ENCODE measurements around the gene NEURL2. TPM values are rescaled to one million over a fixed set of nuclear protein-coding genes. Genes with fewer than 3 reads are reported as not detected.

The NEURL2 gene
- total and polyA plus RNA-seq, 10 of the 15 experiments (the other 5 are each of a cell fraction or from before 2014, with no cell fraction given): 0.53 to 7.0 (median 2.7) TPM

DNA sequence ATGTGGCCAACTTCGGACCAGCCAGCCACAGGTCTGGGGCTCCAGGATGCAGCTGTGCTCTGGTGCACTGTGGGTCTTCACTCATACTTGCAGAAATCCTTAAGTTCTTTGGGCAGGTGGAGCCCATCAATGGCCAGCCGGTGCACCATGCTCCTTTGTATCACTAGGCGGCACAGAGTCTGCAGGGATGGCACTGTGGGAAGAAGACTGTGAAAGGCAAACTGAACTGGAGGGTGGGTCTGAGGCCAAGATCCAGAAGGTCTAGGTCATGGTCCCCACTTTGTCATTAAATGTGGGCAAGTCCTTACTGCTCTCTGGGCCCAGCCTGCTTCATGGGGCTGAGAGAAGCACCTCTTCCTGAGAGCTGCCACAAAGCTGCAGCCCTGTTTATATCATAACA is 2.3 kb downstream of the NEURL2 start:
- BruUV-seq (replicated peaks): no TSS peak
- Histone ChIP-seq H3K36me3 (ENCODE audit: control insufficient read depth in 2 of 2, insufficient read depth in 2 of 2, low read length in 1 of 2) (peaks cover 2 to 4% of the 10 kb centered on the region in 2 experiments; a peak in 2 of 4 replicates), H2AFZ (ENCODE audit: control insufficient read depth, low read depth, low read length) (no peak overlapping the region), H3K4me1 (ENCODE audit: control insufficient read depth, insufficient read depth, low read length) (peaks cover 32% of the 10 kb centered on the region), H3K4me3 (no peak overlapping the region), H3K79me2 (ENCODE audit: control insufficient read depth, insufficient read depth, low read length) (peaks cover 8% of the 10 kb centered on the region), H4K20me1 (ENCODE audit: control insufficient read depth, insufficient read depth) (no peaks in the 10 kb centered on the region), H3K9me3 (replicated peaks; ENCODE audit: control insufficient read depth, insufficient read depth, low read length) (no peaks in the 10 kb centered on the region), H3K4me2 (ENCODE audit: control insufficient read depth, insufficient read depth) (no peak overlapping the region), H3K27me3 (replicated peaks in 1 of 2; ENCODE audit: control insufficient read depth in 2 of 2, insufficient read depth in 2 of 2, low read length in 1 of 2) (no peaks in the 10 kb centered on the region), H3K9ac (ENCODE audit: control insufficient read depth, insufficient read depth, low read length) (no peak overlapping the region), H3K27ac (ENCODE audit: control insufficient read depth, insufficient read depth) (no peak overlapping the region)
- FAIRE-seq (no peak), DNase-seq (ENCODE audit: low read depth, low spot score) (no peak), ATAC-seq (no peak)
- RAD21 ChIA-PET (ENCODE audit: unreplicated experiment): interaction anchor here (2.4 to 2.9 kb wide), 2 partner anchors 7 to 46 kb away, joined by 11 to 25 read pairs; partner anchors contain the start of genes PCIF1 and ZSWIM1
- SMC1A ChIA-PET (ENCODE audit: uncharacterized antibody, unreplicated experiment): interaction anchor here (2.8 kb wide), 1 partner anchor 82 kb away, joined by 9 read pairs; no protein-coding TSS in a partner anchor
- CTCF ChIA-PET: interaction anchor here (0.8 to 3.0 kb wide), 5 partner anchors 7 to 90 kb away, joined by 3 to 38 read pairs (median 15); partner anchors contain the start of gene ZSWIM1
- WGBS (ENCODE audit: insufficient coverage, insufficient replicate concordance, low lambda C conversion rate, missing lambda C conversion rate): 77% methylated on average over 3 of the region's 3 CpGs
- POLR2A ChIA-PET: interaction anchor here (0.8 to 1.5 kb wide), 3 partner anchors 16 to 72 kb away, joined by 4 to 5 read pairs (median 4); no protein-coding TSS in a partner anchor
- in situ Hi-C loops (cut with MboI) (no loop called here), intact Hi-C loops (cut with micrococcal nuclease; ENCODE audit: unreplicated experiment) (no loop called here)
- TF ChIP-seq YBX1 (IDR thresholded peaks at IDR 0.05) (no peak), RB1 (IDR thresholded peaks at IDR 0.05; ENCODE audit: borderline replicate concordance) (no peak), SUPT20H (IDR thresholded peaks at IDR 0.05; ENCODE audit: borderline replicate concordance, control insufficient read depth, low read depth, low read length) (no peak), SREBF2 (IDR thresholded peaks at IDR 0.05; ENCODE audit: low read length) (no peak), ZBED1 (IDR thresholded peaks at IDR 0.05; ENCODE audit: borderline replicate concordance) (no peak), NFIC (IDR thresholded peaks at IDR 0.05; ENCODE audit: low read depth, low read length) (no peak), SMARCA5 (IDR thresholded peaks at IDR 0.05) (no peak)
- TF ChIP-seq, protein P1, sequence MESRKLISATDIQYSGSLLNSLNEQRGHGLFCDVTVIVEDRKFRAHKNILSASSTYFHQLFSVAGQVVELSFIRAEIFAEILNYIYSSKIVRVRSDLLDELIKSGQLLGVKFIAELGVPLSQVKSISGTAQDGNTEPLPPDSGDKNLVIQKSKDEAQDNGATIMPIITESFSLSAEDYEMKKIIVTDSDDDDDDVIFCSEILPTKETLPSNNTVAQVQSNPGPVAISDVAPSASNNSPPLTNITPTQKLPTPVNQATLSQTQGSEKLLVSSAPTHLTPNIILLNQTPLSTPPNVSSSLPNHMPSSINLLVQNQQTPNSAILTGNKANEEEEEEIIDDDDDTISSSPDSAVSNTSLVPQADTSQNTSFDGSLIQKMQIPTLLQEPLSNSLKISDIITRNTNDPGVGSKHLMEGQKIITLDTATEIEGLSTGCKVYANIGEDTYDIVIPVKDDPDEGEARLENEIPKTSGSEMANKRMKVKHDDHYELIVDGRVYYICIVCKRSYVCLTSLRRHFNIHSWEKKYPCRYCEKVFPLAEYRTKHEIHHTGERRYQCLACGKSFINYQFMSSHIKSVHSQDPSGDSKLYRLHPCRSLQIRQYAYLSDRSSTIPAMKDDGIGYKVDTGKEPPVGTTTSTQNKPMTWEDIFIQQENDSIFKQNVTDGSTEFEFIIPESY (IDR thresholded peaks at IDR 0.05): no peak
- TF ChIP-seq, protein P2, sequence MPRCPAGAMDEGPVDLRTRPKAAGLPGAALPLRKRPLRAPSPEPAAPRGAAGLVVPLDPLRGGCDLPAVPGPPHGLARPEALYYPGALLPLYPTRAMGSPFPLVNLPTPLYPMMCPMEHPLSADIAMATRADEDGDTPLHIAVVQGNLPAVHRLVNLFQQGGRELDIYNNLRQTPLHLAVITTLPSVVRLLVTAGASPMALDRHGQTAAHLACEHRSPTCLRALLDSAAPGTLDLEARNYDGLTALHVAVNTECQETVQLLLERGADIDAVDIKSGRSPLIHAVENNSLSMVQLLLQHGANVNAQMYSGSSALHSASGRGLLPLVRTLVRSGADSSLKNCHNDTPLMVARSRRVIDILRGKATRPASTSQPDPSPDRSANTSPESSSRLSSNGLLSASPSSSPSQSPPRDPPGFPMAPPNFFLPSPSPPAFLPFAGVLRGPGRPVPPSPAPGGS (IDR thresholded peaks at IDR 0.05; ENCODE audit: borderline replicate concordance, insufficient read depth, low read depth, low read length, poor library complexity, severe bottlenecking): no peak
- TF ChIP-seq, protein P3, sequence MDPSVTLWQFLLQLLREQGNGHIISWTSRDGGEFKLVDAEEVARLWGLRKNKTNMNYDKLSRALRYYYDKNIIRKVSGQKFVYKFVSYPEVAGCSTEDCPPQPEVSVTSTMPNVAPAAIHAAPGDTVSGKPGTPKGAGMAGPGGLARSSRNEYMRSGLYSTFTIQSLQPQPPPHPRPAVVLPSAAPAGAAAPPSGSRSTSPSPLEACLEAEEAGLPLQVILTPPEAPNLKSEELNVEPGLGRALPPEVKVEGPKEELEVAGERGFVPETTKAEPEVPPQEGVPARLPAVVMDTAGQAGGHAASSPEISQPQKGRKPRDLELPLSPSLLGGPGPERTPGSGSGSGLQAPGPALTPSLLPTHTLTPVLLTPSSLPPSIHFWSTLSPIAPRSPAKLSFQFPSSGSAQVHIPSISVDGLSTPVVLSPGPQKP (IDR thresholded peaks at IDR 0.05; ENCODE audit: low read depth, low read length): no peak
- TF ChIP-seq, protein P4, sequence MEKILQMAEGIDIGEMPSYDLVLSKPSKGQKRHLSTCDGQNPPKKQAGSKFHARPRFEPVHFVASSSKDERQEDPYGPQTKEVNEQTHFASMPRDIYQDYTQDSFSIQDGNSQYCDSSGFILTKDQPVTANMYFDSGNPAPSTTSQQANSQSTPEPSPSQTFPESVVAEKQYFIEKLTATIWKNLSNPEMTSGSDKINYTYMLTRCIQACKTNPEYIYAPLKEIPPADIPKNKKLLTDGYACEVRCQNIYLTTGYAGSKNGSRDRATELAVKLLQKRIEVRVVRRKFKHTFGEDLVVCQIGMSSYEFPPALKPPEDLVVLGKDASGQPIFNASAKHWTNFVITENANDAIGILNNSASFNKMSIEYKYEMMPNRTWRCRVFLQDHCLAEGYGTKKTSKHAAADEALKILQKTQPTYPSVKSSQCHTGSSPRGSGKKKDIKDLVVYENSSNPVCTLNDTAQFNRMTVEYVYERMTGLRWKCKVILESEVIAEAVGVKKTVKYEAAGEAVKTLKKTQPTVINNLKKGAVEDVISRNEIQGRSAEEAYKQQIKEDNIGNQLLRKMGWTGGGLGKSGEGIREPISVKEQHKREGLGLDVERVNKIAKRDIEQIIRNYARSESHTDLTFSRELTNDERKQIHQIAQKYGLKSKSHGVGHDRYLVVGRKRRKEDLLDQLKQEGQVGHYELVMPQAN (conservative IDR thresholded peaks at IDR 0.05): no peak
- TF ChIP-seq, protein P5, sequence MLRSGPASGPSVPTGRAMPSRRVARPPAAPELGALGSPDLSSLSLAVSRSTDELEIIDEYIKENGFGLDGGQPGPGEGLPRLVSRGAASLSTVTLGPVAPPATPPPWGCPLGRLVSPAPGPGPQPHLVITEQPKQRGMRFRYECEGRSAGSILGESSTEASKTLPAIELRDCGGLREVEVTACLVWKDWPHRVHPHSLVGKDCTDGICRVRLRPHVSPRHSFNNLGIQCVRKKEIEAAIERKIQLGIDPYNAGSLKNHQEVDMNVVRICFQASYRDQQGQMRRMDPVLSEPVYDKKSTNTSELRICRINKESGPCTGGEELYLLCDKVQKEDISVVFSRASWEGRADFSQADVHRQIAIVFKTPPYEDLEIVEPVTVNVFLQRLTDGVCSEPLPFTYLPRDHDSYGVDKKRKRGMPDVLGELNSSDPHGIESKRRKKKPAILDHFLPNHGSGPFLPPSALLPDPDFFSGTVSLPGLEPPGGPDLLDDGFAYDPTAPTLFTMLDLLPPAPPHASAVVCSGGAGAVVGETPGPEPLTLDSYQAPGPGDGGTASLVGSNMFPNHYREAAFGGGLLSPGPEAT (IDR thresholded peaks at IDR 0.05; ENCODE audit: low read depth): no peak
- TF ChIP-seq, protein P6, sequence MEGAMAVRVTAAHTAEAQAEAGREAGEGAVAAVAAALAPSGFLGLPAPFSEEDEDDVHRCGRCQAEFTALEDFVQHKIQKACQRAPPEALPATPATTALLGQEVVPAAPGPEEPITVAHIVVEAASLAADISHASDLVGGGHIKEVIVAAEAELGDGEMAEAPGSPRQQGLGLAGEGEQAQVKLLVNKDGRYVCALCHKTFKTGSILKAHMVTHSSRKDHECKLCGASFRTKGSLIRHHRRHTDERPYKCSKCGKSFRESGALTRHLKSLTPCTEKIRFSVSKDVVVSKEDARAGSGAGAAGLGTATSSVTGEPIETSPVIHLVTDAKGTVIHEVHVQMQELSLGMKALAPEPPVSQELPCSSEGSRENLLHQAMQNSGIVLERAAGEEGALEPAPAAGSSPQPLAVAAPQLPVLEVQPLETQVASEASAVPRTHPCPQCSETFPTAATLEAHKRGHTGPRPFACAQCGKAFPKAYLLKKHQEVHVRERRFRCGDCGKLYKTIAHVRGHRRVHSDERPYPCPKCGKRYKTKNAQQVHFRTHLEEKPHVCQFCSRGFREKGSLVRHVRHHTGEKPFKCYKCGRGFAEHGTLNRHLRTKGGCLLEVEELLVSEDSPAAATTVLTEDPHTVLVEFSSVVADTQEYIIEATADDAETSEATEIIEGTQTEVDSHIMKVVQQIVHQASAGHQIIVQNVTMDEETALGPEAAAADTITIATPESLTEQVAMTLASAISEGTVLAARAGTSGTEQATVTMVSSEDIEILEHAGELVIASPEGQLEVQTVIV (IDR thresholded peaks at IDR 0.05; ENCODE audit: borderline replicate concordance, partially characterized antibody): no peak
